Tibial nerve (tissue), 4 donors: ENCODE data around the gene ZNF184. TPM values are rescaled to one million over a fixed set of nuclear protein-coding genes. Genes with fewer than 3 reads are reported as not detected.

Source experiments
- DNase-seq, 2 donors: peaks; one replicate each; pipeline ENCODE4 v3.0.0-alpha.2; 2019; ENCODE audit warnings: low spot score in 2 of 2
- H3K27ac ChIP-seq, 4 donors: fragments of 200-600 bp; sonication (generic) in 3 of 4; one replicate each; pipeline ENCODE4 v1.5.1; 2017 to 2019; ENCODE audit warnings: mild to moderate bottlenecking in 1 of 4
- H3K27me3 ChIP-seq, 2 donors: fragments of 200-600 bp; sonication (generic) in 1 of 2; one replicate each; pipeline versions ENCODE4 v1.5.1 to v1.6.0; 2017 to 2019
- H3K36me3 ChIP-seq, 3 donors: fragments of 200-600 bp; sonication (generic); one replicate each; pipeline ENCODE4 v1.5.1; 2018 to 2019
- H3K4me1 ChIP-seq, 4 donors: fragments of 200-600 bp; sonication (generic) in 3 of 4; one replicate each; pipeline ENCODE4 v1.5.1; 2017 to 2019
- H3K4me3 ChIP-seq, 4 donors: fragments of 200-600 bp; sonication (generic) in 3 of 4; one replicate each; pipeline ENCODE4 v1.5.1; 2017 to 2019; ENCODE audit warnings: mild to moderate bottlenecking in 1 of 4, moderate library complexity in 1 of 4
- H3K9me3 ChIP-seq, 4 donors: fragments of 200-600 bp; sonication (generic) in 3 of 4; one replicate each; pipeline ENCODE4 v1.5.1; 2017 to 2019
- EP300 ChIP-seq, 2 donors: sonication (generic); formaldehyde crosslinking; IDR thresholded peaks; one replicate each; pipeline ENCODE4 v1.6.1; 2017; ENCODE audit warnings: antibody characterized with exemption in 2 of 2, mild to moderate bottlenecking in 1 of 2
- POLR2A ChIP-seq, 2 donors: fragments of 450-650 bp; IDR thresholded peaks; one replicate each; pipeline ENCODE4 v1.6.1; 2017; ENCODE audit warnings: antibody characterized with exemption in 2 of 2, mild to moderate bottlenecking in 2 of 2, moderate library complexity in 2 of 2
- WGBS, 2 donors: methylation state at CpG; one replicate each; pipeline ENCODE4 v1.1.5; 2018; 5-methylcytosine and 5-hydroxymethylcytosine counted together
- small RNA-seq: library from RNA; depleted of rRNA; stranded (forward); fragments of <200 nt; gene quantifications from one replicate; pipeline ENCODE3, GENCODE V24; 2016
- total RNA-seq, 4 donors: library from RNA; depleted of rRNA; stranded (reverse); fragments of >200 nt; gene quantifications; one replicate each; pipeline ENCODE4 v1.1.0, GENCODE V29; 2016
- TF ChIP-seq, protein P1 (sequence below), 5 experiments: fragments of 200-600 bp in 3 of 5; fragments of 450-650 bp in 2 of 5; sonication (generic) in 3 of 5; IDR thresholded peaks; one replicate each; pipeline ENCODE4 v1.5.1; 2016 to 2019; ENCODE audit warnings: antibody characterized with exemption in 5 of 5, mild to moderate bottlenecking in 3 of 5, moderate library complexity in 2 of 5

Gene ZNF184
- total RNA-seq, 4 donors from 2014 or later, result 6.1 to 10.7 (median 8.9) TPM

DNA sequence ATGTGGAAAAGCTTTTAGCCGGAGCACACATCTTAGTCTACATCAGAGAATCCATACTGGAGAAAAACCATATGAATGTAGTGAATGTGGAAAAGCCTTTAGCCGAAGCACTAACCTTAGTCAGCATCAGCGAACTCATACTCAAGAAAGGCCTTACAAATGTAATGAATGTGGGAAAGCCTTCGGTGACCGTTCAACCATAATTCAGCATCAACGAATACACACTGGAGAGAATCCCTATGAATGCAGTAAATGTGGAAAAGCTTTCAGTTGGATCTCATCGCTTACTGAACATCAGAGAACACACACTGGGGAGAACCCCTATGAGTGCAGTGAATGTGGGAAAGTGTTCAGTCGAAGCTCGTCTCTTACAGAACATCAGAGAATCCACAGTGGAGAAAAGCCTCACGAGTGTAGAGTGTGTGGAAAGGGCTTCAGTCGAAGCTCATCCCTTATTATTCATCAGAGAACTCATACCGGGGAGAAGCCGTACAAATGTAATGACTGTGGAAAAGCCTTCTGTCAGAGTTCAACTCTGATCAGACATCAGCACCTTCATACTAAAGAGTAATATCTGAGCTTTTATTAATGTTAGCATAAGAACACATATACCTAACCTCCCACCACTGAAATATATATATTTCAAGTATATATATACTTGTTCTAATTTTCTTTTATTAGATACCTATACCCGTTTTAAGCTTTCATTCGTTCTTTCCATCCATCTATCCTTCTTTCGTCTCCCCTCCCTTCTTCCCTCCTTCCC lies 71.8 kb downstream of the ZNF184 start:
- peaks cover 0 to 83% (median 16%) of the 10 kb centered on the region in 3 donors for H3K36me3 ChIP-seq
- no peak overlapping the region for H3K27ac ChIP-seq
- H3K4me3 ChIP-seq, result no peak overlapping the region
- TF ChIP-seq POLR2A (IDR thresholded peaks at IDR 0.05), result no peak
- TF ChIP-seq EP300 (IDR thresholded peaks at IDR 0.05), result no peak
- TF ChIP-seq, protein P1, sequence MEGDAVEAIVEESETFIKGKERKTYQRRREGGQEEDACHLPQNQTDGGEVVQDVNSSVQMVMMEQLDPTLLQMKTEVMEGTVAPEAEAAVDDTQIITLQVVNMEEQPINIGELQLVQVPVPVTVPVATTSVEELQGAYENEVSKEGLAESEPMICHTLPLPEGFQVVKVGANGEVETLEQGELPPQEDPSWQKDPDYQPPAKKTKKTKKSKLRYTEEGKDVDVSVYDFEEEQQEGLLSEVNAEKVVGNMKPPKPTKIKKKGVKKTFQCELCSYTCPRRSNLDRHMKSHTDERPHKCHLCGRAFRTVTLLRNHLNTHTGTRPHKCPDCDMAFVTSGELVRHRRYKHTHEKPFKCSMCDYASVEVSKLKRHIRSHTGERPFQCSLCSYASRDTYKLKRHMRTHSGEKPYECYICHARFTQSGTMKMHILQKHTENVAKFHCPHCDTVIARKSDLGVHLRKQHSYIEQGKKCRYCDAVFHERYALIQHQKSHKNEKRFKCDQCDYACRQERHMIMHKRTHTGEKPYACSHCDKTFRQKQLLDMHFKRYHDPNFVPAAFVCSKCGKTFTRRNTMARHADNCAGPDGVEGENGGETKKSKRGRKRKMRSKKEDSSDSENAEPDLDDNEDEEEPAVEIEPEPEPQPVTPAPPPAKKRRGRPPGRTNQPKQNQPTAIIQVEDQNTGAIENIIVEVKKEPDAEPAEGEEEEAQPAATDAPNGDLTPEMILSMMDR (IDR thresholded peaks at IDR 0.05), result no peak
- H3K4me1 ChIP-seq, result no peaks in the 10 kb centered on the region
- no peak for DNase-seq
- WGBS, 2 donors, result 96 to 97% methylated on average over 16 of the region's 16 CpGs
- peaks cover 0 to 68% (median 29%) of the 10 kb centered on the region in 4 donors for H3K9me3 ChIP-seq
- H3K27me3 ChIP-seq, result no peaks in the 10 kb centered on the region

Small RNAs within 50 kb of the gene (small RNA-seq; reads per million reads assigned to genes)
- gene AL021918.1, result not detected
- not detected for gene AL021918.2
- gene MCFD2P1, result not detected

Other genes with a start within 250 kb of the ZNF184 start
- gene PRSS16, start 225.4 kb downstream of the ZNF184 start, total RNA-seq, result not detected
- gene POM121L2, start 160.8 kb downstream of the ZNF184 start, total RNA-seq, result not detected
- 1 to 10 TPM; 2.4 to 3.7 (median 3.3) TPM for gene ZNF391, start 84.3 kb downstream of the ZNF184 start, total RNA-seq